ENCODE results near the gene ABCG2.

The ABCG2 gene

GRCh38 chr4:88158489-88159228 is at the start of gene ABCG2:
Gene ABCG2, minus strand, starts transcription at chr4:88158639. Its CDS starts 18,644 bp downstream, at chr4:88139995.
- DNase-seq: peak; percentile 68

- DNase-seq: no peak
Observed at GRCh38 chr4:88208156-88208555, 49.7 kb upstream of the ABCG2 start.

GRCh38 chr4:88207171-88207570 is 48.7 kb upstream of the ABCG2 start:
- DNase-seq: no peak

- DNase-seq: no peak
Observed at GRCh38 chr4:88204882-88205281, 46.4 kb upstream of the ABCG2 start.

GRCh38 chr4:88202443-88202842 is 44.0 kb upstream of the ABCG2 start:
- DNase-seq: no peak

GRCh38 chr4:88200186-88200585 is 41.7 kb upstream of the ABCG2 start:
- DNase-seq: no peak

GRCh38 chr4:88196523-88197185 is 38.2 kb upstream of the ABCG2 start:
- no peak for DNase-seq

GRCh38 chr4:88196013-88196365 is 37.5 kb upstream of the ABCG2 start:
- no peak for DNase-seq

GRCh38 chr4:88195328-88196012 is 37.0 kb upstream of the ABCG2 start:
- no peak for DNase-seq

- no peak for DNase-seq
Observed at GRCh38 chr4:88191404-88191803, 33.0 kb upstream of the ABCG2 start.

GRCh38 chr4:88189881-88190585 is 31.6 kb upstream of the ABCG2 start:
- DNase-seq: no peak

- DNase-seq: no peak
Observed at GRCh38 chr4:88189418-88189738, 30.9 kb upstream of the ABCG2 start.

- DNase-seq: no peak
Observed at GRCh38 chr4:88188738-88189417, 30.4 kb upstream of the ABCG2 start.

GRCh38 chr4:88187766-88188165 is 29.3 kb upstream of the ABCG2 start:
- peak; percentile 11 for DNase-seq

GRCh38 chr4:88185906-88186305 is 27.5 kb upstream of the ABCG2 start:
- peak; percentile 3 for DNase-seq

GRCh38 chr4:88179261-88179660 is 20.8 kb upstream of the ABCG2 start:
- no peak for DNase-seq

- no peak for DNase-seq
Observed at GRCh38 chr4:88178626-88179231, 20.3 kb upstream of the ABCG2 start.

- DNase-seq: peak; percentile 89
Observed at GRCh38 chr4:88177983-88178625, 19.7 kb upstream of the ABCG2 start.

- DNase-seq: no peak
Observed at GRCh38 chr4:88172987-88173386, 14.5 kb upstream of the ABCG2 start.

GRCh38 chr4:88171206-88171605 is 12.8 kb upstream of the ABCG2 start:
- DNase-seq: no peak

- DNase-seq: no peak
Observed at GRCh38 chr4:88169298-88169697, 10.9 kb upstream of the ABCG2 start.

- no peak for DNase-seq
Observed at GRCh38 chr4:88166608-88167007, 8.2 kb upstream of the ABCG2 start.
